Pulmonary artery endothelial cell (primary cell): ENCODE measurements around the gene BRD7. TPM values are rescaled to one million over a fixed set of nuclear protein-coding genes. Genes with fewer than 3 reads are reported as not detected.
"Not testable (repeated sequence)": the region's sequence is repeated elsewhere in the genome, so short reads cannot be mapped to it uniquely, and the experiment has no call there.

ENCODE experiments used
- DNase-seq: peaks from one replicate; pipeline ENCODE4 v3.0.0-alpha.2; 2011; ENCODE audit warnings: low read depth, low spot score
- total RNA-seq: library from RNA; depleted of rRNA; stranded (reverse); fragments of >200 nt; gene quantifications from 2 replicates; pipeline ENCODE4 v1.2.3, GENCODE V29; 2014

BRD7 gene
- total RNA-seq, 1 donor from 2014 or later, result 55.3 TPM

- DNase-seq, result no peak
These were observed 8.6 kb downstream of the BRD7 start for GRCh38 chr16:50360033-50360778.

- no peak for DNase-seq
These were observed 9.2 kb downstream of the BRD7 start for GRCh38 chr16:50359626-50360025.

- DNase-seq, result no peak
These were observed 13.9 kb downstream of the BRD7 start for GRCh38 chr16:50354629-50355456.

GRCh38 chr16:50354082-50354481 is 14.7 kb downstream of the BRD7 start:
- no peak for DNase-seq

- DNase-seq, result no peak
These were observed 16.8 kb downstream of the BRD7 start for GRCh38 chr16:50351952-50352351.

GRCh38 chr16:50351116-50351515 is 17.7 kb downstream of the BRD7 start:
- DNase-seq, result no peak

- DNase-seq, result not testable (repeated sequence)
These were observed 23.6 kb downstream of the BRD7 start for GRCh38 chr16:50345210-50345609.

GRCh38 chr16:50343566-50343965 is 25.2 kb downstream of the BRD7 start:
- not testable (repeated sequence) for DNase-seq

- DNase-seq, result no peak
These were observed 28.2 kb downstream of the BRD7 start for GRCh38 chr16:50340578-50340977.

- DNase-seq, result no peak
These were observed 30.2 kb downstream of the BRD7 start for GRCh38 chr16:50338371-50339231.

GRCh38 chr16:50336884-50337283 is 31.9 kb downstream of the BRD7 start:
- no peak for DNase-seq

GRCh38 chr16:50335196-50335958 is 33.4 kb downstream of the BRD7 start:
- no peak for DNase-seq

- no peak for DNase-seq
These were observed 34.4 kb downstream of the BRD7 start for GRCh38 chr16:50334106-50334975.

GRCh38 chr16:50332599-50332998 is 36.2 kb downstream of the BRD7 start:
- DNase-seq, result no peak

GRCh38 chr16:50331570-50331969 is 37.2 kb downstream of the BRD7 start:
- no peak for DNase-seq

GRCh38 chr16:50329446-50330189 is 39.2 kb downstream of the BRD7 start:
- no peak for DNase-seq

GRCh38 chr16:50326835-50327465 is 41.8 kb downstream of the BRD7 start:
- DNase-seq, result no peak

- no peak for DNase-seq
These were observed 42.5 kb downstream of the BRD7 start for GRCh38 chr16:50326264-50326663.

- no peak for DNase-seq
These were observed 44.4 kb downstream of the BRD7 start for GRCh38 chr16:50324345-50324744.
